HL-60 (cell line): ENCODE data around the gene TCF3.

Experiments
- DNase-seq, 2 experiments: peaks; one replicate each; pipeline ENCODE4 v3.0.0-alpha.2; 2010 to 2020; ENCODE audit warnings: low read depth in 1 of 2, low spot score in 1 of 2
- H3K27ac ChIP-seq: fragments of 250-450 bp; sonication (Bioruptor Pico); replicated peaks from 2 replicates; pipeline ENCODE4 v1.5.1; 2020; ENCODE audit warnings: mild to moderate bottlenecking, moderate library complexity
- H3K27me3 ChIP-seq: fragments of 250-450 bp; sonication (Bioruptor Pico); 2 replicates; pipeline ENCODE4 v1.5.1; 2021; ENCODE audit warnings: mild to moderate bottlenecking, moderate library complexity; ENCODE audit not compliant: insufficient read depth, poor library complexity, severe bottlenecking
- H3K4me3 ChIP-seq: replicated peaks from 2 replicates; pipeline ENCODE4 v1.5.1; 2011; ENCODE audit warnings: mild to moderate bottlenecking, control low read depth, low read length; ENCODE audit not compliant: insufficient read depth
- GABPA ChIP-seq: IDR thresholded peaks from 2 replicates; pipeline ENCODE4 v1.6.1; 2012; ENCODE audit warnings: low read depth
- POLR2AphosphoS5 ChIP-seq: IDR thresholded peaks from 2 replicates; pipeline ENCODE4 v1.6.1; 2012; ENCODE audit warnings: low read depth
- SPI1 ChIP-seq: IDR thresholded peaks from 2 replicates; pipeline ENCODE4 v1.6.1; 2012; ENCODE audit warnings: low read depth, mild to moderate bottlenecking, borderline replicate concordance
- TF ChIP-seq, protein P1 (sequence below): IDR thresholded peaks from 2 replicates; pipeline ENCODE4 v1.6.1; 2012; ENCODE audit warnings: low read depth; ENCODE audit not compliant: insufficient replicate concordance
- TF ChIP-seq, protein P2 (sequence below): IDR thresholded peaks from one replicate; pipeline ENCODE4 v1.5.1; 2011; ENCODE audit warnings: low read length, control low read depth, inconsistent platforms; ENCODE audit not compliant: insufficient read depth

TCF3 gene

DNA sequence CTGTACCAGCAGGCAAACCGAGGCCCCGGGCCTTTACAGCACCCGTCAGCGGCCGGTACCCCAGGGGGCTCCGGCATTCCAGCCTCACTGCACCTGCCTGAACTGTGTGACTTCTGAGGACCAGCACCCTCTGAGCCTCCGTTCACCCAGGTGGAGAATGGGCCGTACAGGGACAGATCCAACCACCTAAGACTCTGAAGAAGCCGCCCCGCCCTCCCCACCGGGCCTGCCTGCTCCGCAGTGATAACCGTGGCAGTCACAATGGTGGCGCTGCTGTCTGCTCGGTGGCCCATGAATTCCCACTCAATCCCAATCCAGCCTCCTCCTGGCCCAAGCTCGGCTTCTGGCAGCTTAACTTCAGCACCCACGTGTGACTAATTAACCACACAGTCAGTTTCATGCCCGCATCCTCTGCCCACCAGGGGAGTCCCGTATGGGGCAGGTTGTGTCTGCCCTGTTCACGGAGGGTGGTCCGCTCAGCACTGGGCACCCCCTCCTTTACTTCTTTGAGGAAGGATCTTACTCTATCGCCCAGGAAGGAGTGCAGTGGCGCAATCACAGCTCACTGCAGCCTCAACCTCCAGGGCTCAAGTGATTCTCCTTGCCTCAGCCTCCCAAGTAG is 3.4 kb downstream of the TCF3 start:
- no peak overlapping the region for H3K4me3 ChIP-seq
- DNase-seq: no peak
- no peak for TF ChIP-seq GABPA
- no peak for TF ChIP-seq POLR2AphosphoS5
- TF ChIP-seq, protein P1, sequence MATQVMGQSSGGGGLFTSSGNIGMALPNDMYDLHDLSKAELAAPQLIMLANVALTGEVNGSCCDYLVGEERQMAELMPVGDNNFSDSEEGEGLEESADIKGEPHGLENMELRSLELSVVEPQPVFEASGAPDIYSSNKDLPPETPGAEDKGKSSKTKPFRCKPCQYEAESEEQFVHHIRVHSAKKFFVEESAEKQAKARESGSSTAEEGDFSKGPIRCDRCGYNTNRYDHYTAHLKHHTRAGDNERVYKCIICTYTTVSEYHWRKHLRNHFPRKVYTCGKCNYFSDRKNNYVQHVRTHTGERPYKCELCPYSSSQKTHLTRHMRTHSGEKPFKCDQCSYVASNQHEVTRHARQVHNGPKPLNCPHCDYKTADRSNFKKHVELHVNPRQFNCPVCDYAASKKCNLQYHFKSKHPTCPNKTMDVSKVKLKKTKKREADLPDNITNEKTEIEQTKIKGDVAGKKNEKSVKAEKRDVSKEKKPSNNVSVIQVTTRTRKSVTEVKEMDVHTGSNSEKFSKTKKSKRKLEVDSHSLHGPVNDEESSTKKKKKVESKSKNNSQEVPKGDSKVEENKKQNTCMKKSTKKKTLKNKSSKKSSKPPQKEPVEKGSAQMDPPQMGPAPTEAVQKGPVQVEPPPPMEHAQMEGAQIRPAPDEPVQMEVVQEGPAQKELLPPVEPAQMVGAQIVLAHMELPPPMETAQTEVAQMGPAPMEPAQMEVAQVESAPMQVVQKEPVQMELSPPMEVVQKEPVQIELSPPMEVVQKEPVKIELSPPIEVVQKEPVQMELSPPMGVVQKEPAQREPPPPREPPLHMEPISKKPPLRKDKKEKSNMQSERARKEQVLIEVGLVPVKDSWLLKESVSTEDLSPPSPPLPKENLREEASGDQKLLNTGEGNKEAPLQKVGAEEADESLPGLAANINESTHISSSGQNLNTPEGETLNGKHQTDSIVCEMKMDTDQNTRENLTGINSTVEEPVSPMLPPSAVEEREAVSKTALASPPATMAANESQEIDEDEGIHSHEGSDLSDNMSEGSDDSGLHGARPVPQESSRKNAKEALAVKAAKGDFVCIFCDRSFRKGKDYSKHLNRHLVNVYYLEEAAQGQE: no peak
- TF ChIP-seq SPI1: no peak
- TF ChIP-seq, protein P2, sequence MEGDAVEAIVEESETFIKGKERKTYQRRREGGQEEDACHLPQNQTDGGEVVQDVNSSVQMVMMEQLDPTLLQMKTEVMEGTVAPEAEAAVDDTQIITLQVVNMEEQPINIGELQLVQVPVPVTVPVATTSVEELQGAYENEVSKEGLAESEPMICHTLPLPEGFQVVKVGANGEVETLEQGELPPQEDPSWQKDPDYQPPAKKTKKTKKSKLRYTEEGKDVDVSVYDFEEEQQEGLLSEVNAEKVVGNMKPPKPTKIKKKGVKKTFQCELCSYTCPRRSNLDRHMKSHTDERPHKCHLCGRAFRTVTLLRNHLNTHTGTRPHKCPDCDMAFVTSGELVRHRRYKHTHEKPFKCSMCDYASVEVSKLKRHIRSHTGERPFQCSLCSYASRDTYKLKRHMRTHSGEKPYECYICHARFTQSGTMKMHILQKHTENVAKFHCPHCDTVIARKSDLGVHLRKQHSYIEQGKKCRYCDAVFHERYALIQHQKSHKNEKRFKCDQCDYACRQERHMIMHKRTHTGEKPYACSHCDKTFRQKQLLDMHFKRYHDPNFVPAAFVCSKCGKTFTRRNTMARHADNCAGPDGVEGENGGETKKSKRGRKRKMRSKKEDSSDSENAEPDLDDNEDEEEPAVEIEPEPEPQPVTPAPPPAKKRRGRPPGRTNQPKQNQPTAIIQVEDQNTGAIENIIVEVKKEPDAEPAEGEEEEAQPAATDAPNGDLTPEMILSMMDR: no peak
- H3K27me3 ChIP-seq: no peaks in the 10 kb centered on the region
- H3K27ac ChIP-seq: no peak overlapping the region

DNA sequence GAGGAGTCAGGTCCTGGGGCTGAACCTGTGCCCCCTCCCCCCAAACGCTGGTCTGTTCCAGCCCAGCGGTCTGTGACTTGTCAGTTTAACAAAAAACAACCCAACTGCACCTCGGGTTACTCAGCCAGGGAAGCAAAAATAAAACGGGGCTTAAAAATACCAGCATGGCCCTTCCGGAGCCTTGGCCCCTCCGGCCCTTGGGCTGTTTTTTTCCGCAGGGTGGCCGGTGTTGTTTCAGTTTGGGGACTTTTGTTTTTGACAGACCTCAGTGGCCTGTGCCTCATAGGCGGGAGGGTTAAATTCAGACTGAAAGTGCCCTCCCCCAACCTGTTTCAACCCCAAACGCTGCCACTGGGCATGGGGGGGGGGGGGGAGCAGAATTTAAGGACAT is 4.0 kb downstream of the TCF3 start:
- H3K27ac ChIP-seq: no peak overlapping the region
- DNase-seq: no peak
- H3K27me3 ChIP-seq: no peaks in the 10 kb centered on the region
- no peak overlapping the region for H3K4me3 ChIP-seq
- TF ChIP-seq, protein P2: no peak
- no peak for TF ChIP-seq GABPA
- TF ChIP-seq, protein P1: no peak
- no peak for TF ChIP-seq POLR2AphosphoS5
- TF ChIP-seq SPI1: no peak

DNA sequence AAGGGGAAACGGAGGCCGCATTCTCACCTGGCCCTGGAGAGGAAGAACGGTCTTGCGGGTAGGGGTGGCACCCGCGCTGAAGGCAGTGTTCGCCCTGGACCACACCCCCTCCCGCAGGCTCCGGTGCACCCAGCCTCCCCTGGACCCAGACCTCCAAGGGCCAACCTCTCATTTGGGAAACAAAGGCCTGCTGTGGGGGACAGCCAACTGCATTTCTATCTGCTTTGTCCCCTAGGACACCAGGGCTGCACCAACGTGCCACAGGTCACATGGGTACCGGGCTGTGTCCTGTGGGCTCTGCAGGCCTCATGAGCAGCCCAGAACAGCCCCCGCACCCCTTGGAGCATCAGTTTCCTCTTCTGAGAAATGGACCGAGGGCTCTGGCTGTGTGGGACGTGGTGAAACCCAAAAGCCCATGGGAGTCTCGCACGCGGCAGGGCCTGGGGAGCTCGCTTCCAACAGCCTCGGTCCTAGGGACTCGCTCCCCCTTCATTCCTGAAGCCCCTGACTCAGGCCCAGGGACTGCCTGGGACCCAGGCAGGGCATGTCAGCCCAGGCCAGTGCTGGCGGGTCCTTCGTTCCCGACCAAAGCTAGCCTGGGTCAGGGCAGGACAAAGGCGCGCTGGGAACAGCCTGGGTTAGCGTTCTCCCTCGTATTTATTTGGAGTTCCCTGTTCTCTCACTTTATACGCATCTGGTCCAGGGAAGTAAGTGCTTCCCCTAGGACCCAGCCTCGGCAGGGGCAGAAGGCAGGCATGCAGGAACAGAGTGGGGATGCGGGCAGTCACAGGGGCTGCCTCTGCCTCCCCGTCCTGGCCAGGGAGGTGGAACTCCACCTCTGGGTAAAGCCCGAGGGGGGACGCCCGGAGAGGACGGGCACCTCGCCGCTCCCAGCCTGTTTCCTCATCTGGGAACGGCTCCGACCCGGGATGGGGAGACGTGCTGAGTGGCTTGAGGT is 4.6 kb downstream of the TCF3 start:
- TF ChIP-seq POLR2AphosphoS5: no peak
- no peak for TF ChIP-seq GABPA
- TF ChIP-seq, protein P2: no peak
- no peak for TF ChIP-seq SPI1
- TF ChIP-seq, protein P1: no peak
- Histone ChIP-seq H3K4me3 (no peak overlapping the region), H3K27me3 (no peaks in the 10 kb centered on the region), H3K27ac (no peak overlapping the region)
- DNase-seq: no peak
